NCI-H146 treated with DMSO at 0.1 percent for 48 hours (cell line): ENCODE measurements around the gene FZD4.
"Not testable (repeated sequence)": the region's sequence is repeated elsewhere in the genome, so short reads cannot be mapped to it uniquely, and the experiment has no call there.

Experiments used
- DNase-seq: peaks from one replicate; lab custom pipeline; 2025; ENCODE audit not compliant: unreplicated experiment; lab: John Stamatoyannopoulos, UW

The FZD4 gene

DNA sequence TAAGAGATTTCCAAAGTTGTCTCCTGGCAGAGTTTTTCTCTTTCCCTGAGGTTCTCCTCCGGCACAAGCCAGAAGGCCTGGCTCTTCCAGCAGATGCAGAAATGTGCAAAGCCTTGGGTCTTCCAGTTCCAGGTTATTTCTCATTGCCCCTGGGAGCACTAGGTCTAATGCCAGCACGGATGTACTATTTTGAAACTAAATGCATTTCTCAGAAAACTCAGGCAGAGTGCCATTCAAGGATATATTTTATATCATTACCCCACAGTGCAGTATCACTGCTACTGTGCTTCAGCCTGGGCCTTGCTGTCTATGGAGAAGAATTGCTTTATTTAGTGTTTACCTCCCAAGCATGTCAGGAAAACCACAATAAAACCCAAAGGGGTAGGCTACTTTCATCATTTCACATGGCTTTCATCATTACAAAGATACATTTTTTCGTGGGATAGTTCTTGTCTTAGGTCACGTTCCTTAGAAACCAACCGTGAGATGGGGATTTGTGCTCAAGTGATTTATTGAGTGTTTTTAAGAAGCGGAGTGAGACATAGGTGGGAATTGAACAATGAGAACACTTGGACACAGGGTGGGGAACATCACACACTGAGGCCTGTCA, 22.4 kb upstream of the FZD4 start:
- DNase-seq: no peak

DNA sequence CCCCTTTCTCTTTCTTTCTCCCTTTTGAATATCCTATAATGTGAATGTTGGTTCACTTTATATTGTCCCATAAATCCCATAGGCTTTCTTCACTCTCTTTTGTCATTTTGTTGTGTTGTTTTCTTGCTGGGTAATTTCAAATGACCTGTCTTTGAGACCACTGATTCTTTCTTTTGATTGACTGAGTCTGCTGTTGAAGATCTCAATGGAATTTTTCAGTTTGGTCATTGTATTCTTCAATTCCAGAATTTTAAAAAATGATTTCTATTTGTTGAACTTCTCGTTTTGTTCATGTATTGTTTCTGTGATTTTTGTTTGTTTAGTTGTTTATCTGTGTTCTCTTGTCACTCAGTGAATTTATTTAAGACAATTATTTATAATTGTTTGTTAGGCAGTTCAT, 17.5 kb upstream of the FZD4 start:
- DNase-seq: no peak

DNA sequence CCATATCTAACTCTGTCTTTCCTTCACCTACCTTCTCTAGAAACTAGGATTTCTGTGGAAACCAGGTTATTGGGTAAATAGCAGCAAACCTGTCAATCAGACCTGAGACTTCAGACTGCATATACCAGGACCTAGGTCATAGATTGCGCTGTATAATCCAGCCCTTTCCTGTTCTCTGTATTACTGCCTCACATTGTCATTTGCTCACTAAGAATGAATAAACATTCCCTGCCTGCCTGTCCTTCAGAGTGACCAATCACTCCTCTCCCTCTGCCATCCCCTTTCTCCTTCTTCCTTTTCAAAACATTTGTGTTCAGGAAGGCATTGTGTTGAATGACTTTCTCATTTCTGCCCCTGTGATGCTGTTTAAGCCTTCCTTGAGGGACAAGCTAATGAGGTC, 14.1 kb upstream of the FZD4 start:
- DNase-seq: no peak

DNA sequence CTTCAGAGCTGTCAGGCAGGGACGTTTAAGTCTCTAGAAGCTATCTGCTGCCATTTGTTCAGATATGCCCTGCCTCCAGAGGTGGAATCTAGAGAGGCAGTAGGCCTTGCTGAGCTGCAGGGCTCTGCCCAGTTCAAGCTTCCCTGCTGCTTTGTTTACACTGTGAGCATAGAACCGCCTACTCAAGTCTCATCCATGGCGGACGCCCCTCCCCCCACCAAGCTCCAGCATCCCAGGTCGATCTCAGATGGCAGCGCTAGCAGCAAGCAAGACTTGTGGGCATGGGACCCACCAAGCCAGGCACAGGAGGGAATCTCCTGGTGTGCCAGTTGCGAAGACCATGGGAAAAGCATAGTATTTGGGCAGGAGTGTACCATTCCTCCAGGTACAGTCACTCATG, 12.4 kb upstream of the FZD4 start:
- DNase-seq: not testable (repeated sequence)

DNA sequence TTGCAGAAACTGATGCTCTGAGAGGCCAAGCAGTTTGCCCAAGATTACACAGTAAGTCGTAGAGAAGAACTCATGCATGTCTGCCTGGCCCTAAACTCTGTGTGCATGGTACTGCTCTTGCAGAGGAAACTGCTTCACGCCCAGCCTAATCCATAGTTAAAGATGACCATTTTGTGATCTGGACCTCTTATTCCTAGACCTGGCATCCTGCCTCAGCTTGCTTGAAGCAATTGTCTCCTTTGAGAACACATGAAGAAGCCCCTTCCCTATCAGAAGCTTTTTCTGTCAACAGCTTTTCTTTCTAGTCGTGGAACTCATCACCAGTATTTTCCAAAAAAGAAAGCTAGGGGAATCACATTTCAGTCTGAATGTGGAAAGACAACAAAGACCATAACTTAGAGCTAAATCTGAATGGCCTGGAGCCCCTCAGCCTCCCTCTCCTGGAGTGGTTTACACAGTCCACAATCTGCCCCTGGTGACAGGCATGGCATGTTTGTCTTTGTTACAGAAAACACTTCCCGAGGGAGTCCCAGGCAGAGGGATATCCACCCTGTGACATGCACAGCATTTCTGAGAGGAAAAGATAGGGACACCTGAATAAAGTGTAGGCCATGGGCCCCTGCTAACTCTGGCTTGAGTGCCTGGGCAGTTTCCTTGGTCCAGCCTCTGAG, 2.9 kb upstream of the FZD4 start:
- no peak for DNase-seq

DNA sequence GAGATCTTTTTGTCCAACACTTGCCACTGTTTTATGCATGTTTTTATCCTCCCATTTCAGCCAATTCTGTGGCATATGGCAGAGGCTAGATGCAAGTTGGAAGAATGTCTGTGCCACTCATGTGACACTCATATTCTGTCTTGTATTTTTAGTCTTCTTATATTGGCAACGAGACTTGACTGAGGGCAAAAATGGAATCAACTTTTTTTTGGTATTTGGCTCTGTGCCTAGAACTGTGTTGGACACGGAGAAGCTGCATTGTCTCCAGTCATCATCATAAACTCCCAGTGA, 1.7 kb upstream of the FZD4 start:
- no peak for DNase-seq

DNA sequence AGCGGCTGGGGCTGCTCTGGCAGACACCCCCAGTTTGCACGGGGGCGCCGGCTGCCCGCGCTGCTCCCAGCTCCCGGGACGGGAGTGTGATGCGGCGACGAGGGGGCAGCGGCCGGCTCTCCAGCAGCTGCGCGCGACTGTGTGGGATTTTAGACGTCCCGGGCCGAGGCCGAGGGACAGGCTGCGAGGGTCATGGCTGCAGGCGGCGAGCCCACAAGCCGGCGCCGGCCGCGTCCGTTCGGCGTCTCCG, 159 bp downstream of the FZD4 start:
- no peak for DNase-seq

DNA sequence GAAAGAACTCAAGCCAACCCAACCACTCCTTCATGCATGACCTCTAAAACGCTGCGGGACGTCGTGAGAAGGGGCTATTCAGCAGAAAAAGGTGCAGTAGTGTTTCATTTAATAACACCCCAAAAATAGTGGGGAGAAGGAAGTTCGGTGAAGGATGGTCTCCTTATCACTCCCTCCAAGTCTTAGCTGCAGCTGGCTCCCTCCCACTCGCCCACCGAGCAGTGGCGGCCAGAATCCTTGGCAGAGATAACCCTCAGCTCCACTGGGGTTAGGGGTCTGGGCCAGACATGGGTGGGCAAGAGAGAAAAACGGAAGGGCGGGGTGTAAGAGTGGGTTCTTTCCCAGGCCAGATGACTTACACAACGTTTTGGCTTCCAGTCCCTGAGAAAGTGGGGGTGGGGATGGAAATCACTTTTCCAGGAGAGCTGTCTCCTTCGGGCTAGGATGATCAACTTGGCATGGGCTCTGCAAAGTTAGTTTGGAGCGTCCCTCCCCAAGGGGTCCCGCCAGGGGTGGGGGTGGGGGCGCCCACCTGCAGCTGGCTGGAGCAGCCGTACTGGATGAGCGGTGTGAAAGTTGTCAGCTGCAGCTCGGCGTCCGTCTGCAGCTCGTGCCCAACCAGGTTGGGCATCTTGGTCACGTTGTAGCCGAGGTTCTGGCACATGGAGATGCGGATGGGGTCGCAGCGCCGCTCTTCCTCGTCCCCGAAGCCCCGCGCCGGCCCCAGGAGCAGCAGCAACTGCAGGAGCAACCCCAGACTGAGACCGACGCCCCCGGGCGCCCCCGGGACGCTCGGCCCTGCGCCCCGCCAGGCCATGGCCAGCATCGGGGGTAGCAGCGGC, 705 bp downstream of the FZD4 start:
- no peak for DNase-seq

DNA sequence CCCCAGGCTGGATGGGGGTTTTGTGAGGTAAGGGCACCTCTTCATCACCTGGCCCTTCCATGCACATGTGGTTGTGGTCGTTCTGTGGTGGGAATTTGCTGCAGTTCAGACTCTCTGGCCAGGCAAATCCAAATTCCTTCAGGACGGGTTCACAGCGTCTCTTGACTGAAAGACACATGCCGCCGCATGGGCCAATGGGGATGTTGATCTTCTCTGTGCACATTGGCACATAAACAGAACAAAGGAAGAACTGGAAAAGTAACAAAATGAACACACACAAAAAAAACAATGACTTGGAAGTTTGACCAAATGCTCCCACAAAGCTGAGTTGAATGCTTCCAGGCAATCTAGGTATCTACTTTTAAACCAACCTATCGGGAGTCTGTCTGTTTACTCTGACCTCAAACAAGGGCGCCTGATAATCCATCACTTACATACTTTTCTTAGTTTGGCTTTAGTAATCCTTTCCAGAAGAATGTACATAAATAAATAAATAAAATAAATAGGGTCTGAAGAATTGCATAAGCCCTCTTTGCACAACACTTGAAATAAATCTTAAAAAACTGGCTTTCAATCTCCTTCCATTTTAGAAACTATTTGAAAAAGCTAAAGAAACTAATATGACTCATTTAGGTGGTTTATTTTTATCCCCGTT, 2.8 kb downstream of the FZD4 start:
- DNase-seq: no peak

DNA sequence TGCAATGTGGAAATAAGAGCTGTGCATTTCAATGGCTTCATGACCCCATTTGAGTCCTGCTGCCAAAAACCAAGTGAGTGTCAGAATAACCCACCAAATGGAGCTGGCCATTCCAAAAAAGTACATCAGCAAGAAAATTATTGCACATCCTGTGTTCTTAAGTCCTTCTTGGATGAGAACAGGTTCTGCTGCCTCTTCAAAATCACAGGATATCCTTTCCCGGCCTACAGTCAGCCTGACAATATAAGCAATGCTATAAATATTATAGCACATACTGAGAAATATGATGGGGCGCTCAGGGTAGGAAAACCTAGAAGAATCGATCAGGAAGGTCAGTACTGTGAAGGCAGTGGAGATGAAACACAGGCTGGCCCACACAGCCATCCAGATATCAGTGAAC, 3.5 kb downstream of the FZD4 start:
- DNase-seq: no peak

DNA sequence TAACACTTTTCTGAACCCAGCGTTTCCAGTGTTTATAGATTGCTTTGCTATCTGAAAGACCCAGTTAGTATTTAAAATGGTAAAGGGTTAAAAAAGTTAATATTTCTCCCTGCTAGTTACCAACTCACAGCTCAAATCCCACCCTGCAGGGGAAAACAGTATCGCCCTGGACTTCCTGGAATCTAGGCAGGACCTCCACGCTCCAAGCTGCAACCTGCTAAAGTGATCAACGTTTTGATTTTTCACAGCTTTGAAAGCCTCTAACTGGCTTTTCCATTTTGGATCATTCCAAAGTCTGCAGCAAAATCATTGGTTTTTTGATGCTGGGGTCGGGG, 4.6 kb downstream of the FZD4 start:
- DNase-seq: no peak

DNA sequence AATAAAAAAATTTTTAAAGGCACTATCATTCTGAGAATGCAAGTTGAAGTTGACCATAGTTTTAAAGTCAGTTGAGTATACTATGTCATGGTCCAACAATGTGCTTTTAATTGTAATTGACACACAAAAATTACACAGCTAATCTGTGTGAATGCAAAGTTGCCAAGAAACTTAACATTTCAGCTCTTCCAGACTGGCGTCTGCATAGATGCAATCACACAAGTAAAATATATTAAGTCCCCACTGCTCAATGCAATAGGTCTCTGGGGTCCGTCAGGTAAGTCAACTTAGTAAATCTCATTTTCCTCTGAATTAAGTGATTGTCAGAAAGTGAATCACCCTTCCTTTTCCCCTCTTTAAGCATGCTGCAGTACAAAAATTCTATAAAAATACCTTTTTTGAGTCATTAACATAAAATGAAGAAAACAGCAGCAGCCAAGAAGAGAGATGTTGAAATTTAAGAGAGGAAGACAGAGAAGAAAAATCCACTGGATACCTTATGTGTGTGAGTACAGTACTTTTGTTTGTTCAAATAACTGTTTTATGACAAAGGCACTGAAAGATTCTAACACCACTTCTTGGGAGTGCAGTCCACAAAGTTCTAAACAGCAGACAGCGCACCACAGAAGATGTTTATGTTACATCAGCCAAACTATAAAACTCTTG, 5.1 kb downstream of the FZD4 start:
- DNase-seq: no peak

DNA sequence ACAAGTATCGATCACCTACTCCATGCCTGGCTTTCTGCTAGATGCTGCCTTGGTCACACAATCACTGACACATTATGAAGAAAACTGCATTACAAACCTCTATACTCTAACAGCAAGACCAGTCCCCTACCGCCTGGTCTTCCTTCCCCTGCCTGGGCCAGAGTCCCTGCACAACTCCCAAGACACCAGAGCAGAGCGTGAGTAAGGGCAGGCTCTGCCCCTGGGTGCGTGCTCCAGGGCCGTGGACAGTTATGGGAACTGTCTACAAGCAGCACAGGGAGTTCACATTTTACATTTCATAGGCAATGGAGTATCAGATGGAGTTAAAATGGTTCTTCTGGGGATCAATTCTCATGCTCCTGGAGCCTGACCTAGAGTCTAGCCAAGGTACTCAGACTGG, 6.5 kb downstream of the FZD4 start:
- no peak for DNase-seq

DNA sequence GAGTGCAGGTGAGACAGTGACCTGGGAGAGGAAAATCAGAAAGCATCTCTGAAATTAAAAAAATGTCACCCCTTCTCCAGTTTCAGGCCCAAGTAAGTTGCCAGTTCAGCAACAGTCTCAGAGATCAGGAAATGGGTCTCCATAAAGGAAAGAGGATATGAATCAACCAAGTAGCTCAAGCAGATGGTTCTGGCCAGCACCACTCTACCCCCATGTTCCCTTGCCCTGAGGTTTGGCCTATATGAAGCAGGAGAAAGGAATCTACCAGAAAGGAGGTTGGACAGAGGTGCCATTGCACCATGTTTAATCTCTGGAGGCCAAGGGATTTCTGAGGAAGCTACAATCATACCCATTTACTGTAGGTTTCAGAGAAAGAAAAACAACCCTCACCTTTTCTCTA, 7.7 kb downstream of the FZD4 start:
- DNase-seq: no peak

DNA sequence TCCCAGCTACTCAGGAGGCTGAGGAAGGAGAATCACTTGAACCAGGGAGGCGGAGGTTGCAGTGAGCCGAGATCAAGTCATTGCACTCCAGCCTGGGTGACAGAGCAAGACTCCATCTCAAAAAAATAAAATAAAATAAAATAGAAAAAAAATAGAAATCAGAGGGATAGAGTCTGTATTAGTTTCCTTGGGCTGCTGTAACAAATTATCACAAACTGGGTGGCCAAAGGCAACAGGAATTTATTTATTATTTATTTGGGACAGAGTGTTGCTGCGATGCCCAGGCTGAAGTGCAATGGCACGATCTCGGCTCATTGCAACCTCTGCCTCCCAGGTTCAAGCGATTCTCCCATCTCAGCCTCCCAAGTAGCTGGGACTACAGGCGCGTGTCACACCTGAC, 11.7 kb downstream of the FZD4 start:
- not testable (repeated sequence) for DNase-seq

DNA sequence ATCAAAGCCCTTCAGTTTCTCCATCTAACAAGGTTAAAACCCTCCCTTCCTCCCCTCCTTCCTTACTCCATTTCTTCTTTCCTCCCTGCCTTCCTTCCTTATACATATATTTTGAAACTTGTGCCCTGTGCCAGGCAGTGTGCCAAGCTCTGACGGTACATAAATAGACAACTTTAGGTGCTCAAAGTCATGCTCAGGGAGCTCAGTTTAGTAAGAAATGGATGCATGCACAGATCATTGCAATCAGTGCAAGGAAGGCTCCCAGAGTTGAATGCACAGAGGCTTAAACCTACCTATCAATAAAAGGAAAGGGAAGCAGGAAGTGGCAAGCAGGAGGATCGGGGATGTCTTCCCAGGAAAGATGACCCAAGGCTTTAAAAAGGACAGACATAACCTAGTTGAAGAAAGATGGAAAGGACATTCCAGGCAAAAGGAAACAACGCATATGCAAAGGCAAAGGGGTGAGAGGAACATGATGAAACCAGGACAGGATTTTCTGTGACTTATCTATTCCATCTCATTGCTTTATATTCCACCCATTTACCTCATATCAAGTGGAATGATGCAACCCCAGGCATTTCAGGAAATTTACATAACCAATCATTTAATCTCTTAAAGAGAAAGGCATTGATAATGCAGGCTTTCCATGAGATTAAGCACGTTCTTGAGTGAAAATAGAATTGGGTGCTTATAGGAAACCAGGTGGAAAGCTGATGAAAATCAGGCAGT, 13.2 kb downstream of the FZD4 start:
- no peak for DNase-seq

DNA sequence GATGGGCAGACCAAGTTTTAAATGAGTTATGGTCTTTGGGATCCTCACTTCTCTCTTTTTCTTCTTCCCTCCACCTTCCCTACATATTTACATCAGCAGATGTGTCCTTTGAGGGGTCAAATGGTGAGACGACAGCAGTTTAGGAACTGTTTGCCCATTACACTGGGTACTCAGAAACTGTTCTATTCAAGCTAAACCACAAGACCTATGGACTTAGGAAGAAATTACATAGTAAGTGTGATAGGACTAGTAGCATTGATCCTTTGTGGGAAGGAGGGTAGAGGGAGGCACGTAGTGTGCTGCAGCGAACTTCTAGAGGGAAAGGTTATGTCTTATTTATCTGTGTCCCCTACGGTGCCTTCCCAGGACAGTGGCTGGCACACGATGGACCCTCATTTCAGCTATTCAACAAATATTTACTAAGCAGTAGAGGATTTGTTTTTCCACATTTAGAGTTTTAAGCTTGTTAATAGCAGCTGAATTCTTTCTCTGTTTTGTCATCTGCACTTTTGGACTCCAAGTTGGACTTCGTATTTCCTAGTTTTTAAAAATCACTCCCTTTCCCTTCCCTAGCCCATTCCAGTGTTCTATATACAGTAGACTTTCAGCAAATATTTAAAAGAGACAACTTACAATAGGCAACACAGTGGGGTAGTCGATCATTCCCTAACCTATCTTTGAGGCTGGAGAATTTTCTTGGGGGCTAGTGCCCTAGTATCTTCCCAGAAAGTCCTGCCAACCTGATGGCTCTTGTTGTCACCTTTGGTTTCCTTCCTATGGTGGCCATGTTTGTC, 13.9 kb downstream of the FZD4 start:
- DNase-seq: no peak

DNA sequence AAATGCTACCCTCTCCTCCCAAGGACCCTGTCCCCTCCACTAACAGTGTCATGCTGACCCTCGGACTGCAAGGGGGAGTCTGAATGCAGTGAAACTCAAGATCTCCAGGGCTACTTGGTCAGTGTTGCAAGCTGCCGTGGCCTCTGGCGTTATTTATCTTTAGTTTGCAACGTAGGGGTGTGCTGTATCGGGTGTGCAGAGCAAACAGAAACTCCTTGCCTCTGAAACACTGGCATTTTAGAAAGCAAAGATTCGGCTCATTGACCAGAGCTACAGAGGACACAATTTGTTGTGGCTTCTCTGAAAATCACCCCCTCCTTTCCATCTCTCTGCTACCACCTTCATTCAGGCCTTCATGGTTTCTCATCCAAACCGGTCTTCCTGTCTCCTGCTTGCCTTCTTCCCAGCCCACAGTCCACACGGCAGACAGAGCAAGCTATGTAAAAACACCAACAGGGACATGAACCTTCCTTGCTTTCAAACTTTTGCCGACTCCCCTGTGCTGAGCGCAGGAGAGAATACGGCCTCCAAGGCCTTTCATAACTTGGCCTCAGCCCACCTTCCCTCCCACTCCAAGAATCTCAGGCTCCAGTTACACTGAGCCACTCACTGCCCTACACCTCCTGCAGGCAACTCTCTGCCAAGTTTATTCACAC, 14.9 kb downstream of the FZD4 start:
- DNase-seq: no peak

DNA sequence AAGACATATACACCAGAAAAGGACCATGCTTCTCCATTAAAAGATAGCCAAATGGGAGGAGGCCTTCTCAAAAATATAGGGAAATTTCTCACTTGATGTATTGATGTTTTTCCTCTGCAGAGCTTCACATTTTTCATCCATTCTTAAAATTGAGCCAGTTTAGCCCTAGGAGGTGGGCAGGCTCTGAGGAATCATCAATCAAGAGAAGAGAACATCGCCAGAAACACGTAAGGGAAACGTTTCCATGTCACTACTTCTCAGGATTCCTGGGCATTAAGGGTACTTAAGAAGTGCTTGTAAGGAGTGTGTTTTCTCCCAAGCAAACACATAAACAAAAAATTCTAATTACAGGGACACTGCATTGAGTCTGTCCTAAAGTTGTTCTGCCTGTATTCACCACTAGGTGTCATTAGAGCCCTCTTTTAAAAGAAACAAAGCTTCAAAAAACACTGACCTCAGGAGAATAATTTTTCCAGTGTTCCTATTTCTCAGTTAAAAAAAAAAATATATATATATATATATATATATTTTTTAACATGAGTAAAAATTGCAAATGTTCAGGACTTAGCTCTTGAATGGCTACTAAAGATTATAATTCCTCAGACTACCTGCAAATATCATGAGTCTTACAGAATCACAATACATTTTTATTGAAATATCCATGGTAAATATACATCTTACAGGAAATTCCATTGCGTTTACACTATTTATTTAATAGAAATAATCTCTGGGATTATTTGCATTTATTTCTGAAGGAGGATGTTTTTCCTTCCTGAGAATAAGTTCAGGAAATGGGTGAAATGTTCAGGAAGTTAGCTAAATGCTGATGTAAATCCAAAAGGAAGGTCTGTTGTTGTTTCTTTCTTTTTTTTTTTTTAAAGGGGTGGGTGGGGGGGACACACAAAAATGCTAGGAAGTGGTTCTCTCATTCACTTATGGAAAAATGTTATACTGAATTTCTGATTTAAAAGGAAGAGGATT, 16.0 kb downstream of the FZD4 start:
- DNase-seq: no peak
